GM23248 (cell line): ENCODE measurements around the gene GCK.

Experiments
- EZH2 ChIP-seq: fragments of 200-600 bp; sonication (generic); IDR thresholded peaks from 2 replicates; pipeline ENCODE4 v1.6.1; 2018; ENCODE audit warnings: antibody characterized with exemption, mild to moderate bottlenecking; ENCODE audit not compliant: insufficient read depth, poor library complexity, severe bottlenecking
- EZH2phosphoT487 ChIP-seq: fragments of 200-600 bp; sonication (generic); IDR thresholded peaks from 2 replicates; pipeline ENCODE4 v1.6.1; 2018; ENCODE audit warnings: antibody characterized with exemption, moderate library complexity, mild to moderate bottlenecking, low read depth; ENCODE audit not compliant: insufficient read depth

DNA sequence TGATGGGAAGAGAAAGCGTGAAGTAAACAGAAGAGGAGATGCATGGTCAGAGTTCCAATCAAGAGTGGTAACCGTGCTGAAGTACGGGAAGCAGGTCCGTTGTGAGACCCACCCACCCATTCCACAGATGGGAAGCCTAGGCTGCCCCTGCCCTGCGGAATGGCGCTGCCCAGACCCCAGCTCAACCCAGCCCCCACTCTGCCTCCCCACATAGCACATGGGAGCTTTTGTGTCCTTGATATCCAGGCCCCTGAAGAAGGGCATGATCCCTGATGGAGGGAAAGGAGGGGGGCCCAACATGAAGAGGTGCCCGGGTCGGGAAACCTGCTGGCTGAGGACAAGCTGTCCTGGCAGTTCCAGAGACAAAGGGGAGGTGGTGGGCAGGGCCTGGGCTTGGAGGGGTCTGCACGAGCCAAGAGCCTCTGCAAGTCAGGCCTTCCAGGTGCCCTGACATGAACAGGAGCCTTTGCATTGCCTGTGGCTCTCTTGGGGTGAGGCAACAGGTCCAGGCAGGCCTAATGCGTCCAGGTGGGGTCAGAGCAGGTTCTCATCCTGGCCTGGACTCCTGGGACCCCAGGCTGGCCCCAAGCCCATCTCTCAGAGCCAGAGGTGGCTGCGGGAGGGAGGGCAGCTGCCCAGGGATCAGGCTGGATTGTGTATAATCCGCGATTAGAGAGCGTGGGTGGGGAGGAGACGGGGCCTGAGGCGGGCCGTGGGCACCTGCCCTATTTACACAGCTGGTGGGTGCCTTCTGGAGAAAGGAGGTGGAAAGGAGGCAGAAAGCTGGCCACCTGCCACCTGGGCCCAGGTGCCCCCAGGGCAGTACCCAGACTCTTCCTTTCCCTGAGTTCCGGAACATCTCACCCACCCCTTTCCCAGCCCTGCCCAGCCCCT lies 35.1 kb upstream of the GCK start:
- TF ChIP-seq EZH2phosphoT487, result no peak
- no peak for TF ChIP-seq EZH2
